ENCODE results near the gene PHLDB1. TPM values are rescaled to one million over a fixed set of nuclear protein-coding genes. Genes with fewer than 3 reads are reported as not detected.

PHLDB1 gene
- total RNA-seq, 1 donor from 2014 or later = 45.4 TPM

DNA sequence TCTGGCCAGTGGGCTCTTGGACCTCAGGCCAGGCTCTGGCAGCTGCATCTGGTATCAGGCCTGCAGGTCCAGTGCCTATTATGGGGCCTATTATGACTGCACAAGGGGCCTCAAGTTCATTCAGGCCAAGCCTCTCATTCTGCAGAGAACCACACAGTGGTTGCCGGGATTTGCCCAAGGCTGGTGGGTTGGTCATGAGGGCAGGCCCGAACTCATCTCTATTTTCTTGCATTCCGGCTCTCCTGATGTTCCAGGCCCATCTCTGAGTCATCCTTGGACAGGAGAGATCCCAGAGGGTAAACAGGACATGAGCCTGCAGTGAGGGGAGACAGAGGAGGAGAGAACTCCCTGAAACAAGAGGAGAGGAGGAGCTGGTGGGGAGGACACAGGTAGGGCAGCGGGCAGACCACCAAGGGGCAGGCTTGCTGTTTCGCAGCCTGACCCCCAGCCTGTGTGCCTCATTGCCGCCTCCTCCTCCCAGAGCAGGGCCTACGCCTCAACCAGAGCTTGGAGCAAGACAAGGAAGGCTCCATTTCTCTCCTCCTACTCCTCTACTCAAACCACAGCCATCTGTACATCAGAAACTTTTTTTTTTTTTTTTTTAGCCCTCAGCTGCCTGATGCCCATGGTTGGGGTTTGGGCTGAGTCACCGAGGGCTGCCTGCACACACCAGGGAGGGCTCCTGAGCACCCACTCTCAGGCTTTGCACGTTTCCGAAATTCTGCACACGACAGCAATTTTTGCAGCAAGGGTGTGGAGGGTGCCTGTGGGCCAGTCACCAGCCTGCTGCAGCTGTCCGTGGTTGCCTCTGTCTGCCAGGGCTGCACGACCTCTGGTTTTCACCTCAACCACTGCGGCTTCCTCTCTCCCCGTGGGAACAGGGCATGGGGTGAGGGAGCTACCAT, 84.8 kb downstream of the PHLDB1 start:
- no peak for DNase-seq (ENCODE audit: low spot score)
- TF ChIP-seq, protein P1, sequence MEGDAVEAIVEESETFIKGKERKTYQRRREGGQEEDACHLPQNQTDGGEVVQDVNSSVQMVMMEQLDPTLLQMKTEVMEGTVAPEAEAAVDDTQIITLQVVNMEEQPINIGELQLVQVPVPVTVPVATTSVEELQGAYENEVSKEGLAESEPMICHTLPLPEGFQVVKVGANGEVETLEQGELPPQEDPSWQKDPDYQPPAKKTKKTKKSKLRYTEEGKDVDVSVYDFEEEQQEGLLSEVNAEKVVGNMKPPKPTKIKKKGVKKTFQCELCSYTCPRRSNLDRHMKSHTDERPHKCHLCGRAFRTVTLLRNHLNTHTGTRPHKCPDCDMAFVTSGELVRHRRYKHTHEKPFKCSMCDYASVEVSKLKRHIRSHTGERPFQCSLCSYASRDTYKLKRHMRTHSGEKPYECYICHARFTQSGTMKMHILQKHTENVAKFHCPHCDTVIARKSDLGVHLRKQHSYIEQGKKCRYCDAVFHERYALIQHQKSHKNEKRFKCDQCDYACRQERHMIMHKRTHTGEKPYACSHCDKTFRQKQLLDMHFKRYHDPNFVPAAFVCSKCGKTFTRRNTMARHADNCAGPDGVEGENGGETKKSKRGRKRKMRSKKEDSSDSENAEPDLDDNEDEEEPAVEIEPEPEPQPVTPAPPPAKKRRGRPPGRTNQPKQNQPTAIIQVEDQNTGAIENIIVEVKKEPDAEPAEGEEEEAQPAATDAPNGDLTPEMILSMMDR (IDR thresholded peaks at IDR 0.05; ENCODE audit: unreplicated experiment) = no peak
- peaks cover 8% of the 10 kb centered on the region for H3K4me1 Mint-ChIP-seq (ENCODE audit: unreplicated experiment)
- H3K27ac Mint-ChIP-seq (ENCODE audit: unreplicated experiment) = peak overlapping the region; percentile 30
- H3K9me3 Mint-ChIP-seq (ENCODE audit: unreplicated experiment) = no peaks in the 10 kb centered on the region
- no peaks in the 10 kb centered on the region for H3K36me3 Mint-ChIP-seq (ENCODE audit: low read depth, unreplicated experiment)
- no peak overlapping the region for H3K4me3 Mint-ChIP-seq (ENCODE audit: unreplicated experiment)
- peaks cover 6% of the 10 kb centered on the region for H3K27me3 Mint-ChIP-seq (ENCODE audit: unreplicated experiment)

DNA sequence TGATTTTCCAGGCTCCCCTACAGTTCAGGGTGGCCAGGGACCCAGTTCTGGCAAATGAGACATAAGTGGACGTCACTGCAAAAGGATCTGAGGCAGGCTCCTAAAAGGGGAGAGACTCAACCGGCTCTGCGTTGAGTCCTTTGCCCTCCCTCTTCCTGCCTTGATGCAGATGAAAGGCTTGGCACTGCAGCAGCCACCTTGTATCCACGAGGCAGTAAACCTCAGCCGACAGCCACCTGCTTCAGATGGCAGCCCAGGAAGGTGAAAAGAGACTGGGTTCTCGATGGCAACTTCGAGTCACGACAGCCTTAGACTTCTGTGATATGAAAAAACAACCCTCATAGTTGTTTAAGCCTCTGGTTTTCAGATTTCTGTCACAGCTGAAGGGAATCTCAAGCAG, 86.8 kb downstream of the PHLDB1 start:
- no peak for DNase-seq (ENCODE audit: low spot score)
- no peak overlapping the region for H3K4me3 Mint-ChIP-seq (ENCODE audit: unreplicated experiment)
- H3K27ac Mint-ChIP-seq (ENCODE audit: unreplicated experiment) = no peak overlapping the region
- H3K27me3 Mint-ChIP-seq (ENCODE audit: unreplicated experiment) = peaks cover 6% of the 10 kb centered on the region
- TF ChIP-seq, protein P1 (IDR thresholded peaks at IDR 0.05; ENCODE audit: unreplicated experiment) = no peak
- no peaks in the 10 kb centered on the region for H3K9me3 Mint-ChIP-seq (ENCODE audit: unreplicated experiment)
- H3K36me3 Mint-ChIP-seq (ENCODE audit: low read depth, unreplicated experiment) = no peaks in the 10 kb centered on the region
- H3K4me1 Mint-ChIP-seq (ENCODE audit: unreplicated experiment) = peaks cover 8% of the 10 kb centered on the region

DNA sequence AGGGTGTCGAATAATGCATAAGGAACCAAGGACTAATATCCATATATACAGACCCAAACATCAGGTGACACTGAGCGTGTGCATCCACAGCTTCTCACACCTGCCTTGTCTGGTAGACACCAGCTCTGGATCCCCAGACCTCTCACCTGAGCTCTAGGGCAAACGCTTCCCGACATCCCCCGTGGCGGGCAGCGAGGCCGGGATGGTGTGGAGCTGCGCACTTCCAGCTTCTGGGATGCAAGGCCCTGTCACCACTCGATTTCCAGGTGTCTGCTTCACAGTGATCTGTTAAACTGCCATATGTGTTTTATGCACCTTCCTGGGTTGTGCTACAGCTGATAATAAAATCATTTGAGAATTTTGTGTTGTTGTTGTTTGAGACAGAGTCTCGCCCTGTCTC, 87.4 kb downstream of the PHLDB1 start:
- H3K27me3 Mint-ChIP-seq (ENCODE audit: unreplicated experiment) = peaks cover 6% of the 10 kb centered on the region
- no peak overlapping the region for H3K27ac Mint-ChIP-seq (ENCODE audit: unreplicated experiment)
- H3K9me3 Mint-ChIP-seq (ENCODE audit: unreplicated experiment) = no peaks in the 10 kb centered on the region
- no peak for DNase-seq (ENCODE audit: low spot score)
- no peaks in the 10 kb centered on the region for H3K36me3 Mint-ChIP-seq (ENCODE audit: low read depth, unreplicated experiment)
- H3K4me3 Mint-ChIP-seq (ENCODE audit: unreplicated experiment) = no peak overlapping the region
- peaks cover 8% of the 10 kb centered on the region for H3K4me1 Mint-ChIP-seq (ENCODE audit: unreplicated experiment)
- TF ChIP-seq, protein P1 (IDR thresholded peaks at IDR 0.05; ENCODE audit: unreplicated experiment) = no peak

DNA sequence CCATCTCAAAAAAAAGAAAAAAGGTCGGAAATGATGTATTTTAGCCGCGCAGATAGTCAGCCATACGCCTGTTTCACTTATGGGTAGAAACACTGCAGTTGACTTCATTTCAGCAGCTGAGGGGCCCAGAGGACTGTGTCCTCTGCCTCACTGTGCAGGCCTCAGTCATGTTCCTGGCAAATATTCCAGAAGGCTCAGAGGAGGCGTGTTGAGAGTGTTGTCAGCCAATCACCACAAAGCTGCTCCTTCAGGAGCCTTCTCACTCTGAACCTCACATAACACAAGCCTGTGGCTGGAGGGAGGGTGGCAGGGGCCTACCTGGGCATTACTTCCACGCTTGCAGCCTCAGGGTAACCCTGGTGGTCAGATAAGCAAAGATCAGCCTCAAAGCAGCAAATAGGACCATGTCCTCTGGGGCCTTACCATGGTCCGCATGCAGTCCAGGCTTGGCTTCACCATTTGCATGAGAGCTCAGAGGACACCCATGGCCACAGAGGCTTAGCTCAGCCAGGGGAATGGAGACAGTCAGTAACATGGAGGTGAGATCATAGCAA, 89.3 kb downstream of the PHLDB1 start:
- no peaks in the 10 kb centered on the region for H3K36me3 Mint-ChIP-seq (ENCODE audit: low read depth, unreplicated experiment)
- no peak overlapping the region for H3K4me3 Mint-ChIP-seq (ENCODE audit: unreplicated experiment)
- no peak overlapping the region for H3K27ac Mint-ChIP-seq (ENCODE audit: unreplicated experiment)
- H3K9me3 Mint-ChIP-seq (ENCODE audit: unreplicated experiment) = no peaks in the 10 kb centered on the region
- DNase-seq (ENCODE audit: low spot score) = no peak
- peaks cover 4% of the 10 kb centered on the region for H3K27me3 Mint-ChIP-seq (ENCODE audit: unreplicated experiment)
- TF ChIP-seq, protein P1 (IDR thresholded peaks at IDR 0.05; ENCODE audit: unreplicated experiment) = no peak
- H3K4me1 Mint-ChIP-seq (ENCODE audit: unreplicated experiment) = peaks cover 3% of the 10 kb centered on the region

DNA sequence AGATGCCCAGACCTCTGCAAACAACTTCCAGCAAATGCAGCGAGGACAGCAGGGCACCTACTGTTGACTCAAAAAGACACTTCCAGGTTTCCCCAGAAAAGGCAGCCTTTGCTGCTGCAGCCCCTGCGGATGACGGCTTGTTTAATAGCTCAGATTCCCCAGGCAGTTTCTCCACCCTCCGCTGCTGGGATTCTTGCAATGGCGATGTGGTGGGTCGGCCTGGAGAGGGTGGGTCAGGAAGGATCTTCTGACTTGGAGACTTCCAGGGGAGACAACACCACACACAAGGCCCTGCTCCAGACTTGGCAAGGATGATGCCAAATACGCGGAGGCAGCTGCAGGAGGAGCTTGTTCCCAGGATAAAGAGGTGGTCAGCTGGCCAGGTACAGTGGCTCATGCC, 89.9 kb downstream of the PHLDB1 start:
- H3K4me1 Mint-ChIP-seq (ENCODE audit: unreplicated experiment) = peaks cover 3% of the 10 kb centered on the region
- TF ChIP-seq, protein P1 (IDR thresholded peaks at IDR 0.05; ENCODE audit: unreplicated experiment) = no peak
- no peaks in the 10 kb centered on the region for H3K27me3 Mint-ChIP-seq (ENCODE audit: unreplicated experiment)
- no peaks in the 10 kb centered on the region for H3K36me3 Mint-ChIP-seq (ENCODE audit: low read depth, unreplicated experiment)
- no peak for DNase-seq (ENCODE audit: low spot score)
- no peak overlapping the region for H3K4me3 Mint-ChIP-seq (ENCODE audit: unreplicated experiment)
- no peaks in the 10 kb centered on the region for H3K9me3 Mint-ChIP-seq (ENCODE audit: unreplicated experiment)
- H3K27ac Mint-ChIP-seq (ENCODE audit: unreplicated experiment) = no peak overlapping the region
